Liver (tissue), 3 donors: ENCODE measurements around the gene NMS.

Experiments
- CTCF ChIP-seq: fragments of 150-350 bp; IDR thresholded peaks from 2 replicates; pipeline ENCODE4 v1.5.1; 2017; ENCODE audit warnings: improper control_type of control experiment, low read depth, low read length; ENCODE audit not compliant: missing input control
- EGR1 ChIP-seq, 2 donors: IDR thresholded peaks; 2 replicates each; pipeline ENCODE4 v1.6.1; 2016 to 2018; ENCODE audit warnings: antibody characterized with exemption in 2 of 2, low read depth in 2 of 2
- GABPA ChIP-seq, 2 donors: IDR thresholded peaks in 1 of 2; conservative IDR thresholded peaks in 1 of 2; 2 replicates each; pipeline ENCODE4 v1.6.1; 2016; ENCODE audit warnings: antibody characterized with exemption in 2 of 2, mild to moderate bottlenecking in 1 of 2, moderate library complexity in 1 of 2
- HNF4G ChIP-seq: IDR thresholded peaks from 2 replicates; pipeline ENCODE4 v1.6.1; 2016; ENCODE audit warnings: antibody characterized with exemption
- MAX ChIP-seq: IDR thresholded peaks from 2 replicates; pipeline ENCODE4 v1.6.1; 2016; ENCODE audit warnings: antibody characterized with exemption
- NR2F2 ChIP-seq: IDR thresholded peaks from 2 replicates; pipeline ENCODE4 v1.6.1; 2016; ENCODE audit warnings: antibody characterized with exemption
- RAD21 ChIP-seq, 2 donors: IDR thresholded peaks; 2 replicates each; pipeline ENCODE4 v1.6.1; 2016; ENCODE audit warnings: antibody characterized with exemption in 2 of 2, mild to moderate bottlenecking in 2 of 2
- RXRA ChIP-seq, 2 donors: IDR thresholded peaks; 2 replicates each; pipeline ENCODE4 v1.6.1; 2017 to 2018; ENCODE audit warnings: antibody characterized with exemption in 2 of 2, mild to moderate bottlenecking in 1 of 2
- SP1 ChIP-seq: IDR thresholded peaks from 2 replicates; pipeline ENCODE4 v1.6.1; 2018; ENCODE audit warnings: antibody characterized with exemption, mild to moderate bottlenecking
- TAF1 ChIP-seq: conservative IDR thresholded peaks from 2 replicates; pipeline ENCODE4 v1.6.1; 2016; ENCODE audit warnings: antibody characterized with exemption, mild to moderate bottlenecking
- YY1 ChIP-seq: IDR thresholded peaks from 2 replicates; pipeline ENCODE4 v1.6.1; 2016; ENCODE audit warnings: antibody characterized with exemption, mild to moderate bottlenecking
- TF ChIP-seq, protein P1 (sequence below): IDR thresholded peaks from 2 replicates; pipeline ENCODE4 v1.6.1; 2016; ENCODE audit warnings: antibody characterized with exemption
- TF ChIP-seq, protein P2 (sequence below): IDR thresholded peaks from 2 replicates; pipeline ENCODE4 v1.6.1; 2016; ENCODE audit warnings: antibody characterized with exemption
- TF ChIP-seq, protein P3 (sequence below): IDR thresholded peaks from 2 replicates; pipeline ENCODE4 v1.6.1; 2016; ENCODE audit warnings: antibody characterized with exemption, mild to moderate bottlenecking
- donor health status: healthy.
- donor health status: healthy.

DNA sequence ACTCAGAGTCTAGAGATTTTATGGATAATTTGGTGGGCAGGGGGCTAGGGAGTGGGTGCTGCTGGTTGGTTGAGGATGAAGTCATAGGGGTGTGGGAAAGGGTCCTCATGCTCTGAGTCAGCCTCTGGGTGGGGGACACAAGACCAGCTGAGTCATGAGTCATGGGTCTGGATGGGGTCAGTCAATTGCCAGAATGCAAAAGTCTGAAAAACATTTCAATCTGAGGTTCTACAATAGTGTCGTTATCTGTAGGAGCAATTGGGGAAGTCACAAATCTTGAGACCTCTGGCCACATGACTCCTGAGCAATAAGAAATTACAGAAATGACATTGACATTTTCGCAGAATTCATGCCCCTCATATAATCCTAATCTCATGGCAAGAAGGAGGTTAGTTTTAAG, 15.1 kb downstream of the NMS start:
- TF ChIP-seq CTCF (no peak), YY1 (no peak), TAF1 (no peak), SP1 (no peak), GABPA (IDR thresholded peaks at IDR 0.05 in 1 of 2, conservative IDR thresholded peaks at IDR 0.05 in 1 of 2) (no peak), RXRA (IDR thresholded peaks at IDR 0.05) (no peak), EGR1 (IDR thresholded peaks at IDR 0.05; ENCODE audit: low read depth in 2 of 2) (no peak), RAD21 (IDR thresholded peaks at IDR 0.05) (no peak), HNF4G (no peak), MAX (no peak), NR2F2 (no peak)
- TF ChIP-seq, protein P1, sequence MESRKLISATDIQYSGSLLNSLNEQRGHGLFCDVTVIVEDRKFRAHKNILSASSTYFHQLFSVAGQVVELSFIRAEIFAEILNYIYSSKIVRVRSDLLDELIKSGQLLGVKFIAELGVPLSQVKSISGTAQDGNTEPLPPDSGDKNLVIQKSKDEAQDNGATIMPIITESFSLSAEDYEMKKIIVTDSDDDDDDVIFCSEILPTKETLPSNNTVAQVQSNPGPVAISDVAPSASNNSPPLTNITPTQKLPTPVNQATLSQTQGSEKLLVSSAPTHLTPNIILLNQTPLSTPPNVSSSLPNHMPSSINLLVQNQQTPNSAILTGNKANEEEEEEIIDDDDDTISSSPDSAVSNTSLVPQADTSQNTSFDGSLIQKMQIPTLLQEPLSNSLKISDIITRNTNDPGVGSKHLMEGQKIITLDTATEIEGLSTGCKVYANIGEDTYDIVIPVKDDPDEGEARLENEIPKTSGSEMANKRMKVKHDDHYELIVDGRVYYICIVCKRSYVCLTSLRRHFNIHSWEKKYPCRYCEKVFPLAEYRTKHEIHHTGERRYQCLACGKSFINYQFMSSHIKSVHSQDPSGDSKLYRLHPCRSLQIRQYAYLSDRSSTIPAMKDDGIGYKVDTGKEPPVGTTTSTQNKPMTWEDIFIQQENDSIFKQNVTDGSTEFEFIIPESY: no peak
- TF ChIP-seq, protein P2, sequence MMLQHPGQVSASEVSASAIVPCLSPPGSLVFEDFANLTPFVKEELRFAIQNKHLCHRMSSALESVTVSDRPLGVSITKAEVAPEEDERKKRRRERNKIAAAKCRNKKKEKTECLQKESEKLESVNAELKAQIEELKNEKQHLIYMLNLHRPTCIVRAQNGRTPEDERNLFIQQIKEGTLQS: no peak
- TF ChIP-seq, protein P3, sequence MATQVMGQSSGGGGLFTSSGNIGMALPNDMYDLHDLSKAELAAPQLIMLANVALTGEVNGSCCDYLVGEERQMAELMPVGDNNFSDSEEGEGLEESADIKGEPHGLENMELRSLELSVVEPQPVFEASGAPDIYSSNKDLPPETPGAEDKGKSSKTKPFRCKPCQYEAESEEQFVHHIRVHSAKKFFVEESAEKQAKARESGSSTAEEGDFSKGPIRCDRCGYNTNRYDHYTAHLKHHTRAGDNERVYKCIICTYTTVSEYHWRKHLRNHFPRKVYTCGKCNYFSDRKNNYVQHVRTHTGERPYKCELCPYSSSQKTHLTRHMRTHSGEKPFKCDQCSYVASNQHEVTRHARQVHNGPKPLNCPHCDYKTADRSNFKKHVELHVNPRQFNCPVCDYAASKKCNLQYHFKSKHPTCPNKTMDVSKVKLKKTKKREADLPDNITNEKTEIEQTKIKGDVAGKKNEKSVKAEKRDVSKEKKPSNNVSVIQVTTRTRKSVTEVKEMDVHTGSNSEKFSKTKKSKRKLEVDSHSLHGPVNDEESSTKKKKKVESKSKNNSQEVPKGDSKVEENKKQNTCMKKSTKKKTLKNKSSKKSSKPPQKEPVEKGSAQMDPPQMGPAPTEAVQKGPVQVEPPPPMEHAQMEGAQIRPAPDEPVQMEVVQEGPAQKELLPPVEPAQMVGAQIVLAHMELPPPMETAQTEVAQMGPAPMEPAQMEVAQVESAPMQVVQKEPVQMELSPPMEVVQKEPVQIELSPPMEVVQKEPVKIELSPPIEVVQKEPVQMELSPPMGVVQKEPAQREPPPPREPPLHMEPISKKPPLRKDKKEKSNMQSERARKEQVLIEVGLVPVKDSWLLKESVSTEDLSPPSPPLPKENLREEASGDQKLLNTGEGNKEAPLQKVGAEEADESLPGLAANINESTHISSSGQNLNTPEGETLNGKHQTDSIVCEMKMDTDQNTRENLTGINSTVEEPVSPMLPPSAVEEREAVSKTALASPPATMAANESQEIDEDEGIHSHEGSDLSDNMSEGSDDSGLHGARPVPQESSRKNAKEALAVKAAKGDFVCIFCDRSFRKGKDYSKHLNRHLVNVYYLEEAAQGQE: no peak
